ENCODE measurements around the gene MUC6. TPM values are rescaled to one million over a fixed set of nuclear protein-coding genes. Genes with fewer than 3 reads are reported as not detected.
"Not testable (repeated sequence)": the region's sequence is repeated elsewhere in the genome, so short reads cannot be mapped to it uniquely, and the experiment has no call there.

Gene MUC6
- total and polyA plus RNA-seq, 10 of the 15 experiments (the other 5 are each of a cell fraction or from before 2014, with no cell fraction given) = 0.03 TPM; not detected in 8

DNA sequence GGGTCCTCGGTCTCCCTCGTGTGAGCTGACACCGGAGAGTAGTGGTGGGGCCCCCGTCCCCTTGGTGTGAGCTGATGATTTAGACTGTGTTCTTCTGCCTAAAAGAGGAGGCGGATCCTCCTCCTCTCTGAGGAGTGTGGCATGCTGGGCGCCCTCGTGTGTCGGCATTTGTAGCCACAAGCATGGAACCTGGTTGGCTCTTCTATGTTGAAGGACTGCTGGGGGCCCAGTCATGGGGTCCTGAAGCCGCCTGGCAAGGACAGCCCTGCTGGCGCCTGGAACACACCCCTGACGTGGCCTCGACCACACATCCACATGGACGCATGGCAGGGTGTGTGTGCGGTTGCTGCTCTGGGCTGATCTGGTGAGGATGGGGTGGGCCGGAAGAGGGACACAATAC is 60.7 kb downstream of the MUC6 start:
- H3K27ac ChIP-seq (ENCODE audit: control insufficient read depth, insufficient read depth) = no peak overlapping the region
- intact Hi-C loops (cut with micrococcal nuclease; ENCODE audit: unreplicated experiment) = no loop called here
- no peak overlapping the region for H3K9ac ChIP-seq (ENCODE audit: control insufficient read depth, insufficient read depth, low read length)
- no peaks in the 10 kb centered on the region for H3K4me1 ChIP-seq (ENCODE audit: control insufficient read depth, insufficient read depth, low read length)
- peaks cover 5 to 21% of the 10 kb centered on the region in 2 experiments for H3K36me3 ChIP-seq (ENCODE audit: control insufficient read depth in 2 of 2, insufficient read depth in 2 of 2, low read length in 1 of 2)
- no peak for FAIRE-seq
- no peak overlapping the region for H3K4me3 ChIP-seq
- no peaks in the 10 kb centered on the region for H3K9me3 ChIP-seq (replicated peaks; ENCODE audit: control insufficient read depth, insufficient read depth, low read length)
- ChIA-PET POLR2A (no interaction called here), RAD21 (ENCODE audit: unreplicated experiment) (no interaction called here), SMC1A (ENCODE audit: uncharacterized antibody, unreplicated experiment) (interaction anchor here (0.6 kb wide), 1 partner anchor 9 kb away, joined by 3 read pairs; no protein-coding TSS in a partner anchor), CTCF (interaction anchor here (0.6 kb wide), 1 partner anchor 492 kb away, joined by 3 read pairs; no protein-coding TSS in a partner anchor)
- no peak for TF ChIP-seq EGR1 (IDR thresholded peaks at IDR 0.05; ENCODE audit: borderline replicate concordance in 1 of 2, low read depth in 2 of 2, low read length in 2 of 2)
- TF ChIP-seq, protein P1, sequence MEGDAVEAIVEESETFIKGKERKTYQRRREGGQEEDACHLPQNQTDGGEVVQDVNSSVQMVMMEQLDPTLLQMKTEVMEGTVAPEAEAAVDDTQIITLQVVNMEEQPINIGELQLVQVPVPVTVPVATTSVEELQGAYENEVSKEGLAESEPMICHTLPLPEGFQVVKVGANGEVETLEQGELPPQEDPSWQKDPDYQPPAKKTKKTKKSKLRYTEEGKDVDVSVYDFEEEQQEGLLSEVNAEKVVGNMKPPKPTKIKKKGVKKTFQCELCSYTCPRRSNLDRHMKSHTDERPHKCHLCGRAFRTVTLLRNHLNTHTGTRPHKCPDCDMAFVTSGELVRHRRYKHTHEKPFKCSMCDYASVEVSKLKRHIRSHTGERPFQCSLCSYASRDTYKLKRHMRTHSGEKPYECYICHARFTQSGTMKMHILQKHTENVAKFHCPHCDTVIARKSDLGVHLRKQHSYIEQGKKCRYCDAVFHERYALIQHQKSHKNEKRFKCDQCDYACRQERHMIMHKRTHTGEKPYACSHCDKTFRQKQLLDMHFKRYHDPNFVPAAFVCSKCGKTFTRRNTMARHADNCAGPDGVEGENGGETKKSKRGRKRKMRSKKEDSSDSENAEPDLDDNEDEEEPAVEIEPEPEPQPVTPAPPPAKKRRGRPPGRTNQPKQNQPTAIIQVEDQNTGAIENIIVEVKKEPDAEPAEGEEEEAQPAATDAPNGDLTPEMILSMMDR (IDR thresholded peaks at IDR 0.05 in 2 of 3, conservative IDR thresholded peaks at IDR 0.05 in 1 of 3; ENCODE audit: control insufficient read depth in 2 of 3, extremely low read depth in 1 of 3, insufficient read depth in 1 of 3, low read depth in 3 of 3, low read length in 3 of 3) = 0 out of 6 replicates have a peak, but pooled peaks of 1 of the 3 experiments have one; percentile 10
- no peak for DNase-seq (ENCODE audit: low read depth, low spot score)
- in situ Hi-C loops (cut with MboI) = no loop called here
- H3K4me2 ChIP-seq (ENCODE audit: control insufficient read depth, insufficient read depth) = no peak overlapping the region
- no peaks in the 10 kb centered on the region for H3K79me2 ChIP-seq (ENCODE audit: control insufficient read depth, insufficient read depth, low read length)
- no peak for ATAC-seq
- no peaks in the 10 kb centered on the region for H3K27me3 ChIP-seq (replicated peaks in 1 of 2; ENCODE audit: control insufficient read depth in 2 of 2, insufficient read depth in 2 of 2, low read length in 1 of 2)
- BruUV-seq (replicated peaks) = no TSS peak
- 96% methylated on average over 15 of the region's 15 CpGs for WGBS (ENCODE audit: insufficient coverage, insufficient replicate concordance, low lambda C conversion rate, missing lambda C conversion rate)
- H2AFZ ChIP-seq (ENCODE audit: control insufficient read depth, low read depth, low read length) = no peak overlapping the region
- no peaks in the 10 kb centered on the region for H4K20me1 ChIP-seq (ENCODE audit: control insufficient read depth, insufficient read depth)

DNA sequence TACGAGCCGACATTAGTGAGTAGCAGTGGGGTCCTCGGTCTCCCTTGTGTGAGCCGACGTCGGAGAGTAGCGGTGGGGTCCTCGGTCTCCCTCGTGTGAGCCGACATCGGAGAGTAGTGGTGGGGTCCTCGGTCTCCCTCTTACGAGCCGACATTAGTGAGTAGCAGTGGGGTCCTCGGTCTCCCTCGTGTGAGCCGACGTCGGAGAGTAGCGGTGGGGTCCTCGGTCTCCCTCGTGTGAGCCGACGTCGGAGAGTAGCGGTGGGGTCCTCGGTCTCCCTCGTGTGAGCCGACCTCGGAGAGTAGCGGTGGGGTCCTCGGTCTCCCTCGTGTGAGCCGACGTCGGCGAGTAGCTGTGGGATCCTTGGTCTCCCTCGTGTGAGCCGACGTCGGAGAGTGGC is 61.1 kb downstream of the MUC6 start:
- FAIRE-seq = peak; percentile 35

More for the DNA sequence above, 61.1 kb downstream of the MUC6 start:
- in situ Hi-C loops (cut with MboI); intact Hi-C loops (cut with micrococcal nuclease; ENCODE audit: unreplicated experiment); ATAC-seq; H3K4me2 ChIP-seq (ENCODE audit: control insufficient read depth, insufficient read depth); H3K4me3 ChIP-seq; DNase-seq (ENCODE audit: low read depth, low spot score); H3K9me3 ChIP-seq (replicated peaks; ENCODE audit: control insufficient read depth, insufficient read depth, low read length); H3K9ac ChIP-seq (ENCODE audit: control insufficient read depth, insufficient read depth, low read length); H3K27me3 ChIP-seq (replicated peaks in 1 of 2; ENCODE audit: control insufficient read depth in 2 of 2, insufficient read depth in 2 of 2, low read length in 1 of 2); H4K20me1 ChIP-seq (ENCODE audit: control insufficient read depth, insufficient read depth); BruUV-seq (replicated peaks); POLR2A ChIA-PET; H3K4me1 ChIP-seq (ENCODE audit: control insufficient read depth, insufficient read depth, low read length); H3K79me2 ChIP-seq (ENCODE audit: control insufficient read depth, insufficient read depth, low read length); RAD21 ChIA-PET (ENCODE audit: unreplicated experiment); H3K27ac ChIP-seq (ENCODE audit: control insufficient read depth, insufficient read depth); H2AFZ ChIP-seq (ENCODE audit: control insufficient read depth, low read depth, low read length): not testable (repeated sequence)
- ChIA-PET SMC1A (ENCODE audit: uncharacterized antibody, unreplicated experiment) (interaction anchor here (0.6 kb wide), 1 partner anchor 9 kb away, joined by 3 read pairs; no protein-coding TSS in a partner anchor), CTCF (interaction anchor here (0.6 kb wide), 1 partner anchor 492 kb away, joined by 3 read pairs; no protein-coding TSS in a partner anchor)
- 88% methylated on average over 38 of the region's 41 CpGs for WGBS (ENCODE audit: insufficient coverage, insufficient replicate concordance, low lambda C conversion rate, missing lambda C conversion rate)
- H3K36me3 ChIP-seq (ENCODE audit: control insufficient read depth in 2 of 2, insufficient read depth in 2 of 2, low read length in 1 of 2) = peaks cover 3 to 24% of the 10 kb centered on the region in 2 experiments
